ENCODE data around the gene MYH13. TPM values are rescaled to one million over a fixed set of nuclear protein-coding genes. Genes with fewer than 3 reads are reported as not detected.

MYH13 gene
- total and polyA plus RNA-seq, 10 of the 15 experiments (the other 5 are each of a cell fraction or from before 2014, with no cell fraction given): 0.01 to 0.04 (median 0.03) TPM; not detected in 4

DNA sequence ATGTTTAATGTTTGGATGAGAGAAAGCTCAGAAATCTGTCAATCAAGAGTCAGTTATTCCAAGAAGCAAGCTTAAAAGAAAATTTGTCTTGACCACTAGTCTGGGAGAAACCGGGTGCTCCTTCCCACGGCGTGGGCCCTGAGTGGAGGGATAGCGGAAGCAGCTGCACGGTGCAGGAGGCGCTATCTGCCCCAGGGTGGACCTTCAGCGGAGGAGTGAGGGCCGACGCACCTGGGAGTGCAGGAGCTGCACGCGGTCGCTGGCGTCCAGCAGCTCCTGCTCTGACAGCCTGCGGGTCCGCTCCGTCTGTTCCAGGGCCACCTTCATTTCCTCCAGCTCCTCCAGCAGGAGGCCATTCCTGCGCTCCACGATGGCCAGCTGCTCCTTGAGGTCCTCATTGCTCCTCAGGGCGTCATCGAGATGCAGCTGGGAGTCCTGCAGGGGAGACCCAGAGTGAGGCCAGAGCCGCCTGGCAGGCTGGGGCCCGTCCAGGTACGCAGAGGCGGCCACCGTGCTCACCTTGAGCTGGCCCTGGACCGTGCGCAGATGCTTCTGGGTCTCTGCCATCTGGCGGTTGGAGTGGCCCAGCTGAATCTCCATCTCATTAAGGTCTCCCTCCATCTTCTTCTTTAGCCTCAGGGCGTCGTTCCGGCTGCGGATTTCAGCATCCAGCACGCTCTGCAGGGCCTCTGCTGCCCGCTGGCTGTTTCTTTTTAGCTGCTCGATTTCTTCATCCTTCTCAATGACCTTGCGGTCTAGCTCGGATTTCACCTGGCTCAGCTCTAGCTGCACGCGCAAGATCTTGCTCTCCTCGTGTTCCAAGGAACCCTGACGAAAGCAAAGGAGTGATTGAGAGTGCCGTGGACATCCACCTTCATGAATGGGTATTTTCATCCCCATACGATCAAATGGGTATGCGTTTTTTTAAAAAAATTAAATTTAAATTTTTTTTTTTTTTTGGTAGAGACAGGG is 63.5 kb downstream of the MYH13 start (continued):
- TF ChIP-seq E4F1 (IDR thresholded peaks at IDR 0.05; ENCODE audit: borderline replicate concordance, partially characterized antibody) (no peak), RUNX3 (IDR thresholded peaks at IDR 0.05; ENCODE audit: low read length) (no peak), SIX5 (IDR thresholded peaks at IDR 0.05; ENCODE audit: low read depth, low read length, severe bottlenecking) (no peak), ATF7 (IDR thresholded peaks at IDR 0.05; ENCODE audit: low read depth) (no peak), TCF12 (IDR thresholded peaks at IDR 0.05; ENCODE audit: low read depth, low read length) (no peak), EGR1 (IDR thresholded peaks at IDR 0.05; ENCODE audit: borderline replicate concordance in 1 of 2, low read depth in 2 of 2, low read length in 2 of 2) (no peak), ZBED1 (IDR thresholded peaks at IDR 0.05; ENCODE audit: borderline replicate concordance) (no peak)
- TF ChIP-seq, protein P1, sequence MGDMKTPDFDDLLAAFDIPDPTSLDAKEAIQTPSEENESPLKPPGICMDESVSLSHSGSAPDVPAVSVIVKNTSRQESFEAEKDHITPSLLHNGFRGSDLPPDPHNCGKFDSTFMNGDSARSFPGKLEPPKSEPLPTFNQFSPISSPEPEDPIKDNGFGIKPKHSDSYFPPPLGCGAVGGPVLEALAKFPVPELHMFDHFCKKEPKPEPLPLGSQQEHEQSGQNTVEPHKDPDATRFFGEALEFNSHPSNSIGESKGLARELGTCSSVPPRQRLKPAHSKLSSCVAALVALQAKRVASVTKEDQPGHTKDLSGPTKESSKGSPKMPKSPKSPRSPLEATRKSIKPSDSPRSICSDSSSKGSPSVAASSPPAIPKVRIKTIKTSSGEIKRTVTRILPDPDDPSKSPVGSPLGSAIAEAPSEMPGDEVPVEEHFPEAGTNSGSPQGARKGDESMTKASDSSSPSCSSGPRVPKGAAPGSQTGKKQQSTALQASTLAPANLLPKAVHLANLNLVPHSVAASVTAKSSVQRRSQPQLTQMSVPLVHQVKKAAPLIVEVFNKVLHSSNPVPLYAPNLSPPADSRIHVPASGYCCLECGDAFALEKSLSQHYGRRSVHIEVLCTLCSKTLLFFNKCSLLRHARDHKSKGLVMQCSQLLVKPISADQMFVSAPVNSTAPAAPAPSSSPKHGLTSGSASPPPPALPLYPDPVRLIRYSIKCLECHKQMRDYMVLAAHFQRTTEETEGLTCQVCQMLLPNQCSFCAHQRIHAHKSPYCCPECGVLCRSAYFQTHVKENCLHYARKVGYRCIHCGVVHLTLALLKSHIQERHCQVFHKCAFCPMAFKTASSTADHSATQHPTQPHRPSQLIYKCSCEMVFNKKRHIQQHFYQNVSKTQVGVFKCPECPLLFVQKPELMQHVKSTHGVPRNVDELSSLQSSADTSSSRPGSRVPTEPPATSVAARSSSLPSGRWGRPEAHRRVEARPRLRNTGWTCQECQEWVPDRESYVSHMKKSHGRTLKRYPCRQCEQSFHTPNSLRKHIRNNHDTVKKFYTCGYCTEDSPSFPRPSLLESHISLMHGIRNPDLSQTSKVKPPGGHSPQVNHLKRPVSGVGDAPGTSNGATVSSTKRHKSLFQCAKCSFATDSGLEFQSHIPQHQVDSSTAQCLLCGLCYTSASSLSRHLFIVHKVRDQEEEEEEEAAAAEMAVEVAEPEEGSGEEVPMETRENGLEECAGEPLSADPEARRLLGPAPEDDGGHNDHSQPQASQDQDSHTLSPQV (IDR thresholded peaks at IDR 0.05): no peak

Measured in GM12878 (cell line).